H1 (cell line): ENCODE results near the gene PROSER3. TPM values are rescaled to one million over a fixed set of nuclear protein-coding genes. Genes with fewer than 3 reads are reported as not detected.

Experiments
- CTCF ChIA-PET: fragments of 300-600 bp; sonication (Branson Sonifier 250); formaldehyde crosslinking; loops from one replicate; lab custom pipeline; 2021; ENCODE audit not compliant: partially characterized antibody; lab: Charles Lee
- POLR2A ChIA-PET: fragments of 300-600 bp; sonication (Branson Sonifier 250); formaldehyde crosslinking; loops from one replicate; lab custom pipeline; 2021; ENCODE audit warnings: inconsistent platforms; ENCODE audit not compliant: partially characterized antibody; lab: Charles Lee
- DNase-seq, 2 experiments: peaks; one replicate each; pipeline versions ENCODE4 v3.0.0 to v3.0.0-alpha.2; 2010 to 2022; ENCODE audit warnings: low spot score in 2 of 2, low read depth in 1 of 2, mixed read lengths in 1 of 2
- FAIRE-seq: peaks from 2 replicates; lab custom pipeline; 2011; peaks lifted over from hg19 to GRCh38; lab: Jason Lieb, UNC
- H2AFZ ChIP-seq: 2 replicates; pipeline ENCODE4 v1.8.1; 2012; ENCODE audit warnings: low read length, inconsistent platforms
- H2AK5ac ChIP-seq: 2 replicates; pipeline ENCODE4 v1.6.1; 2013; ENCODE audit warnings: low read depth, low read length
- H2BK120ac ChIP-seq: replicated peaks from 2 replicates; pipeline ENCODE3; 2013; ENCODE audit warnings: low read depth, low read length, inconsistent platforms
- H2BK12ac ChIP-seq: 2 replicates; pipeline ENCODE4 v1.6.1; 2013; ENCODE audit warnings: low read depth, low read length
- H2BK15ac ChIP-seq: 2 replicates; pipeline ENCODE4 v1.6.1; 2013; ENCODE audit warnings: low read length
- H2BK20ac ChIP-seq: 2 replicates; pipeline ENCODE4 v1.6.1; 2013; ENCODE audit warnings: low read length
- H2BK5ac ChIP-seq: 2 replicates; pipeline ENCODE4 v1.6.1; 2013; ENCODE audit warnings: low read depth, low read length
- H3K14ac ChIP-seq: 2 replicates; pipeline ENCODE4 v1.6.1; 2013; ENCODE audit warnings: inconsistent platforms; ENCODE audit not compliant: insufficient read length
- H3K18ac ChIP-seq: 2 replicates; pipeline ENCODE4 v1.6.1; 2013; ENCODE audit warnings: low read length; ENCODE audit errors: extremely low read depth
- H3K23ac ChIP-seq: 2 replicates; pipeline ENCODE4 v1.6.1; 2013; ENCODE audit warnings: inconsistent platforms; ENCODE audit not compliant: insufficient read length
- H3K23me2 ChIP-seq: 2 replicates; pipeline ENCODE4 v1.6.1; 2013; ENCODE audit warnings: low read depth, low read length
- H3K27ac ChIP-seq: 2 replicates; pipeline ENCODE4 v1.6.1; 2011; ENCODE audit warnings: low read depth, low read length, inconsistent platforms
- H3K27me3 ChIP-seq, 4 experiments: replicated peaks in 1 of 4; 1 replicate in 1 of 4; 2 replicates in 3 of 4; pipeline versions ENCODE4 v1.6.1 to v1.8.1; 2011 to 2013; ENCODE audit warnings: low read length in 3 of 4, mild to moderate bottlenecking in 3 of 4, inconsistent platforms in 2 of 4, mixed read lengths in 2 of 4, moderate library complexity in 1 of 4; ENCODE audit not compliant: control insufficient read depth in 3 of 4, insufficient read depth in 3 of 4; ENCODE audit errors: extremely low read depth in 1 of 4
- H3K36me3 ChIP-seq, 4 experiments: 2 replicates each; pipeline versions ENCODE4 v1.6.1 to v1.8.1; 2011 to 2013; ENCODE audit warnings: mild to moderate bottlenecking in 4 of 4, low read length in 3 of 4, moderate library complexity in 2 of 4, control low read depth in 1 of 4, inconsistent platforms in 1 of 4; ENCODE audit not compliant: insufficient read depth in 4 of 4, control insufficient read depth in 2 of 4
- H3K4ac ChIP-seq: replicated peaks from 2 replicates; pipeline ENCODE3; 2013; ENCODE audit warnings: low read length, low read depth, mixed read lengths, inconsistent platforms; ENCODE audit not compliant: insufficient read length
- H3K4me1 ChIP-seq, 4 experiments: replicated peaks in 1 of 4; 1 replicate in 1 of 4; 2 replicates in 3 of 4; pipeline versions ENCODE4 v1.6.1 to v1.8.1; 2011 to 2013; ENCODE audit warnings: low read length in 3 of 4, inconsistent platforms in 2 of 4, mixed read lengths in 1 of 4; ENCODE audit not compliant: insufficient read depth in 4 of 4, control insufficient read depth in 3 of 4
- H3K4me2 ChIP-seq, 2 experiments: 2 replicates each; pipeline versions ENCODE4 v1.6.1 to v1.8.1; 2011 to 2013; ENCODE audit warnings: low read depth in 2 of 2, low read length in 2 of 2, control low read depth in 1 of 2, inconsistent platforms in 1 of 2, mild to moderate bottlenecking in 1 of 2; ENCODE audit not compliant: insufficient read depth in 1 of 2
- H3K4me3 ChIP-seq, 4 experiments: fragments of 200-600, 300-600 bp in 1 of 4; sonication (generic), shearing (Covaris generic), sonication (Bioruptor Twin) in 1 of 4; 2 replicates each; pipeline versions ENCODE4 v1.5.1 to v1.8.1; 2011 to 2016; ENCODE audit warnings: low read length in 4 of 4, low read depth in 3 of 4, control low read depth in 2 of 4, inconsistent platforms in 2 of 4, mild to moderate bottlenecking in 2 of 4, mixed read lengths in 1 of 4, moderate library complexity in 1 of 4; ENCODE audit not compliant: insufficient read depth in 2 of 4; ENCODE audit errors: extremely low read depth in 1 of 4
- H3K56ac ChIP-seq: replicated peaks from 2 replicates; pipeline ENCODE3; 2013; ENCODE audit warnings: low read depth, mild to moderate bottlenecking, mixed read lengths, low read length, inconsistent platforms; ENCODE audit not compliant: insufficient read length
- H3K79me1 ChIP-seq: 2 replicates; pipeline ENCODE4 v1.6.1; 2013; ENCODE audit warnings: low read depth, low read length, control low read depth
- H3K79me2 ChIP-seq, 2 experiments: 2 replicates each; pipeline versions ENCODE4 v1.6.1 to v1.8.1; 2012 to 2013; ENCODE audit warnings: low read length in 2 of 2, mild to moderate bottlenecking in 2 of 2, inconsistent platforms in 1 of 2; ENCODE audit not compliant: insufficient read depth in 2 of 2, control insufficient read depth in 1 of 2
- H3K9ac ChIP-seq, 4 experiments: replicated peaks in 1 of 4; 1 replicate in 1 of 4; 2 replicates in 3 of 4; pipeline versions ENCODE4 v1.6.1 to v1.8.1; 2011 to 2013; ENCODE audit warnings: low read depth in 3 of 4, low read length in 3 of 4, control low read depth in 2 of 4, mild to moderate bottlenecking in 2 of 4, moderate library complexity in 2 of 4, inconsistent platforms in 1 of 4; ENCODE audit errors: extremely low read depth in 1 of 4
- H3K9me3 ChIP-seq, 2 experiments: 2 replicates each; pipeline versions ENCODE4 v1.6.1 to v1.8.1; 2012 to 2013; ENCODE audit warnings: mild to moderate bottlenecking in 2 of 2, moderate library complexity in 2 of 2, control low read depth in 1 of 2, inconsistent platforms in 1 of 2, low read depth in 1 of 2, low read length in 1 of 2, mixed read lengths in 1 of 2; ENCODE audit not compliant: insufficient read depth in 2 of 2
- H4K20me1 ChIP-seq, 2 experiments: replicated peaks in 1 of 2; 2 replicates each; pipeline versions ENCODE3 to v1.8.1; 2011 to 2013; ENCODE audit warnings: inconsistent platforms in 2 of 2, low read length in 2 of 2, mild to moderate bottlenecking in 1 of 2; ENCODE audit not compliant: insufficient read depth in 2 of 2, control insufficient read depth in 1 of 2
- H4K5ac ChIP-seq: 2 replicates; pipeline ENCODE4 v1.6.1; 2013; ENCODE audit warnings: low read length, low read depth, mixed read lengths, inconsistent platforms; ENCODE audit not compliant: insufficient read length
- H4K8ac ChIP-seq: 2 replicates; pipeline ENCODE4 v1.8.0; 2013; ENCODE audit warnings: mild to moderate bottlenecking, moderate library complexity, low read length, inconsistent platforms; ENCODE audit not compliant: insufficient read depth; ENCODE audit errors: extremely low read depth
- H4K91ac ChIP-seq: replicated peaks from 2 replicates; pipeline ENCODE3; 2013; ENCODE audit warnings: low read length, mixed read lengths, inconsistent platforms; ENCODE audit not compliant: insufficient read length
- CEBPB ChIP-seq: IDR thresholded peaks from 2 replicates; pipeline ENCODE4 v1.6.1; 2012; ENCODE audit warnings: low read depth, low read length
- CTCF ChIP-seq, 3 experiments: IDR thresholded peaks; 1 replicate in 2 of 3; 2 replicates in 1 of 3; pipeline versions ENCODE4 v1.5.1 to v1.6.1; 2011; ENCODE audit warnings: low read length in 3 of 3, mild to moderate bottlenecking in 3 of 3, inconsistent platforms in 2 of 3, low read depth in 1 of 3, moderate library complexity in 1 of 3; ENCODE audit not compliant: insufficient read depth in 1 of 3; ENCODE audit errors: control extremely low read depth in 1 of 3
- RAD21 ChIP-seq, 2 experiments: IDR thresholded peaks in 1 of 2; conservative IDR thresholded peaks in 1 of 2; 2 replicates each; pipeline ENCODE4 v1.6.1; 2011; ENCODE audit warnings: low read depth in 2 of 2, low read length in 2 of 2, improper control_type of control experiment in 1 of 2, inconsistent platforms in 1 of 2, mild to moderate bottlenecking in 1 of 2, moderate library complexity in 1 of 2
- SIN3A ChIP-seq, 2 experiments: IDR thresholded peaks in 1 of 2; conservative IDR thresholded peaks in 1 of 2; 2 replicates each; pipeline ENCODE4 v1.6.1; 2011 to 2012; ENCODE audit warnings: low read length in 2 of 2, improper control_type of control experiment in 1 of 2, low read depth in 1 of 2, mild to moderate bottlenecking in 1 of 2
- WGBS, 2 experiments: shearing (Covaris generic) in 1 of 2; methylation state at CpG; one replicate each; pipeline versions ENCODE4 v1.1.6 to v1.1.7; 2013 to 2015; ENCODE audit warnings: low lambda C conversion rate in 2 of 2, mixed read lengths in 2 of 2, inconsistent platforms in 1 of 2, low coverage in 1 of 2, missing lambda C conversion rate in 1 of 2; ENCODE audit not compliant: insufficient replicate concordance in 2 of 2, insufficient coverage in 1 of 2, insufficient read length in 1 of 2; ENCODE audit errors: extremely low coverage in 1 of 2, missing lambda C conversion rate in 1 of 2; 5-methylcytosine and 5-hydroxymethylcytosine counted together
- polyA plus RNA-seq, 7 experiments: library from polyadenylated mRNA; depleted of rRNA in 3 of 7; stranded (reverse) in 5 of 7; unstranded in 2 of 7; fragments of >200 nt in 5 of 7; fragments of 200-250 nt in 2 of 7; gene quantifications; 1 replicate in 5 of 7; 2 replicates in 1 of 7; 4 replicates in 1 of 7; pipeline versions ENCODE4 v1.2.1 to v1.2.3, GENCODE V29; 2011 to 2013; ENCODE audit warnings: missing spikeins in 2 of 7, mixed read lengths in 2 of 7
- total RNA-seq: library from RNA; stranded (reverse); fragmentation: NEBNext Ultra II Directional; extraction: Animal tissue kit (Norgen Biotek cat#: 25700); gene quantifications from 2 replicates; pipeline ENCODE4 v1.2.1, GENCODE V29; 2021

Gene PROSER3
- total and polyA plus RNA-seq, 2 of the 8 experiments (the other 6 are each of a cell fraction or from before 2014, with no cell fraction given): 17.8 to 28.9 TPM

DNA sequence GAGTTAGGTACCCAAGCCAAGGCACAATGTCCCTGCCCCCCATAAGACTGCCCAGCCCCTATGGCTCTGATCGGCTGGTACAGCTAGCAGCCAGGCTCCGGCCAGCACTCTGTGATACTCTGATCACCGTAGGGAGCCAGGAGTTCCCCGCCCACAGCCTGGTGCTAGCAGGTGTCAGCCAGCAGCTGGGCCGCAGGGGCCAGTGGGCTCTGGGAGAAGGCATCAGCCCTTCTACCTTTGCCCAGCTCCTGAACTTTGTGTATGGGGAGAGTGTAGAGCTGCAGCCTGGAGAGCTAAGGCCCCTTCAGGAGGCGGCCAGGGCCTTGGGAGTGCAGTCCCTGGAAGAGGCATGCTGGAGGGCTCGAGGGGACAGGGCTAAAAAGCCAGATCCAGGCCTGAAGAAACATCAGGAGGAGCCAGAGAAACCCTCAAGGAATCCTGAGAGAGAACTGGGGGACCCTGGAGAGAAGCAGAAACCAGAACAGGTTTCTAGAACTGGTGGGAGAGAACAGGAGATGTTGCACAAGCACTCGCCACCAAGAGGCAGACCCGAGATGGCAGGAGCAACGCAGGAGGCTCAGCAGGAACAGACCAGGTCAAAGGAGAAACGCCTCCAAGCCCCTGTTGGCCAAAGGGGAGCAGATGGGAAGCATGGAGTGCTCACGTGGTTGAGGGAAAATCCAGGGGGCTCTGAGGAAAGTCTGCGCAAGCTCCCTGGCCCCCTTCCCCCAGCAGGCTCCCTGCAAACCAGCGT is 43.2 kb upstream of the PROSER3 start:
- no peak for TF ChIP-seq SIN3A (conservative IDR thresholded peaks at IDR 0.05 in 1 of 2, IDR thresholded peaks at IDR 0.05 in 1 of 2; ENCODE audit: low read depth in 1 of 2, low read length in 2 of 2)
- peak; percentile 79 for TF ChIP-seq CEBPB
- peak; percentile 11 to 26; a peak in 2 of 4 replicates for TF ChIP-seq RAD21 (IDR thresholded peaks at IDR 0.05 in 1 of 2, conservative IDR thresholded peaks at IDR 0.05 in 1 of 2; ENCODE audit: low read depth in 2 of 2, low read length in 2 of 2)
- TF ChIP-seq CTCF (IDR thresholded peaks at IDR 0.05; ENCODE audit: control extremely low read depth in 1 of 3, insufficient read depth in 1 of 3, low read depth in 1 of 3, low read length in 3 of 3): peak; percentile 34 to 45 (median 45)
- DNase-seq: no peak
- H3K79me1 ChIP-seq: peaks cover 8% of the 10 kb centered on the region; the same call in 1 of the 2 replicates
- peaks cover 10 to 12% of the 10 kb centered on the region in 2 experiments for H4K20me1 ChIP-seq
- H3K36me3 ChIP-seq: peaks cover 0 to under 1% (median 0%) of the 10 kb centered on the region in 4 experiments; a peak in 2 of 8 replicates
- H3K4me3 ChIP-seq: 0 out of 8 replicates have a peak overlapping the region, but pooled peaks of 1 of the 4 experiments have one; percentile 79
- FAIRE-seq: no peak
- peaks cover 13% of the 10 kb centered on the region for H3K23me2 ChIP-seq
- H3K56ac ChIP-seq: no peak overlapping the region
- peak overlapping the region; percentile 61; the same call in 1 of the 2 replicates for H2BK15ac ChIP-seq
- H4K91ac ChIP-seq: no peak overlapping the region
- H3K18ac ChIP-seq: peak overlapping the region; percentile 99; the same call in 1 of the 2 replicates
- no peaks in the 10 kb centered on the region for H3K27me3 ChIP-seq
- H4K8ac ChIP-seq: no peak overlapping the region
- peak overlapping the region; percentile 44; the same call in 1 of the 2 replicates for H2BK5ac ChIP-seq
- no peaks in the 10 kb centered on the region for H3K9me3 ChIP-seq
- peak overlapping the region; percentile 84 to 92 for H3K4me2 ChIP-seq
- H2AK5ac ChIP-seq: peak overlapping the region; percentile 31; the same call in 1 of the 2 replicates
- no peak overlapping the region for H2BK120ac ChIP-seq
- H3K14ac ChIP-seq: no peak overlapping the region
- H3K4ac ChIP-seq: peak overlapping the region; percentile 71
- peaks cover 0 to 15% of the 10 kb centered on the region in 2 experiments; a peak in 3 of 4 replicates for H3K79me2 ChIP-seq
- H3K4me1 ChIP-seq: peaks cover 0 to 33% (median 17%) of the 10 kb centered on the region in 4 experiments; a peak in 6 of 7 replicates
- ChIA-PET POLR2A (interaction anchor here (0.9 to 4.9 kb wide), 10 partner anchors 9 to 71 kb away, joined by 3 to 28 read pairs (median 4); partner anchors contain the start of genes HSPB6 and ZBTB32), CTCF (interaction anchor here (0.6 to 6.6 kb wide), 15 partner anchors 11 to 254 kb away, joined by 3 to 105 read pairs (median 3); partner anchors contain the start of gene ZBTB32)
- no peak overlapping the region for H2BK20ac ChIP-seq
- WGBS, 2 experiments: 60% methylated on average over 14 of the region's 14 CpGs; no CpG with 5 or more reads in 1 of the 2 experiments
- no peak overlapping the region for H3K9ac ChIP-seq
- no peak overlapping the region for H2AFZ ChIP-seq
- 0 out of 2 replicates have a peak overlapping the region, but pooled peaks have one; percentile 39 for H2BK12ac ChIP-seq
- H4K5ac ChIP-seq: no peak overlapping the region
- H3K27ac ChIP-seq: no peak overlapping the region
- no peak overlapping the region for H3K23ac ChIP-seq
